Astrocyte of the spinal cord (primary cell): ENCODE measurements around the gene BTBD6.

ENCODE experiments used
- DNase-seq: peaks from one replicate; pipeline ENCODE4 v3.0.0; 2011; ENCODE audit warnings: low read depth, low spot score
- H3K4me3 ChIP-seq: 2 replicates; pipeline ENCODE4 v1.5.1; 2011; ENCODE audit warnings: low read depth, mild to moderate bottlenecking, low read length, moderate library complexity
- CTCF ChIP-seq: IDR thresholded peaks from 2 replicates; pipeline ENCODE4 v1.5.1; 2012; ENCODE audit warnings: low read depth, mild to moderate bottlenecking, low read length, inconsistent platforms
- in situ Hi-C: cut with HindIII; loops from 2 replicates; pipeline ENCODE4 v1.10.0; 2017; ENCODE audit warnings: low sequenced_read_pairs

Gene BTBD6

GRCh38 chr14:105215602-105216001, 32.7 kb upstream of the BTBD6 start:
- H3K4me3 ChIP-seq, result no peak overlapping the region
- DNase-seq, result no peak
- no peak for TF ChIP-seq CTCF
- in situ Hi-C loops, result no loop called here

- in situ Hi-C loops, result no loop called here
- H3K4me3 ChIP-seq, result no peak overlapping the region
- TF ChIP-seq CTCF, result no peak
- no peak for DNase-seq
These were observed 31.7 kb upstream of the BTBD6 start for GRCh38 chr14:105216490-105217247.

- no peak for DNase-seq
- no peak for TF ChIP-seq CTCF
- in situ Hi-C loops, result no loop called here
- H3K4me3 ChIP-seq, result no peak overlapping the region
These were observed 30.6 kb upstream of the BTBD6 start for GRCh38 chr14:105217774-105218173.

GRCh38 chr14:105218611-105219010, 29.7 kb upstream of the BTBD6 start:
- in situ Hi-C loops, result no loop called here
- DNase-seq, result no peak
- no peak overlapping the region for H3K4me3 ChIP-seq
- no peak for TF ChIP-seq CTCF

- in situ Hi-C loops, result no loop called here
- no peak for DNase-seq
- no peak for TF ChIP-seq CTCF
- H3K4me3 ChIP-seq, result no peak overlapping the region
These were observed 29.2 kb upstream of the BTBD6 start for GRCh38 chr14:105219043-105219612.

- in situ Hi-C loops, result no loop called here
- DNase-seq, result no peak
- no peak overlapping the region for H3K4me3 ChIP-seq
- no peak for TF ChIP-seq CTCF
These were observed 28.6 kb upstream of the BTBD6 start for GRCh38 chr14:105219753-105220152.
